A549 (cell line): Measurements from ENCODE around the gene SERPIND1.

Source experiments
- JUNB ChIP-seq: fragments of >200 bp; sonication (Bioruptor Twin); formaldehyde crosslinking; IDR thresholded peaks from 2 replicates; pipeline ENCODE4 v1.6.1; 2016
- MAZ ChIP-seq: fragments of 150-350 bp; IDR thresholded peaks from 2 replicates; pipeline ENCODE4 v1.6.1; 2014; ENCODE audit warnings: antibody characterized with exemption, low read depth, low read length, borderline replicate concordance
- MYC ChIP-seq: IDR thresholded peaks from 2 replicates; pipeline ENCODE4 v1.6.1; 2012; ENCODE audit warnings: mild to moderate bottlenecking, inconsistent platforms, low read length, improper control_type of control experiment, borderline replicate concordance
- POLR2A ChIP-seq: IDR thresholded peaks from 2 replicates; pipeline ENCODE4 v1.6.1; 2012; ENCODE audit warnings: mild to moderate bottlenecking, low read length
- POLR2AphosphoS2 ChIP-seq: conservative IDR thresholded peaks from 2 replicates; pipeline ENCODE4 v1.6.1; 2012; ENCODE audit warnings: low read length, improper control_type of control experiment, inconsistent platforms
- RFX5 ChIP-seq: fragments of 450-650 bp; IDR thresholded peaks from 2 replicates; pipeline ENCODE4 v1.7.1; 2014; ENCODE audit warnings: antibody characterized with exemption, mild to moderate bottlenecking, moderate library complexity
- SMC3 ChIP-seq: fragments of >200 bp; sonication (Bioruptor Twin); formaldehyde crosslinking; IDR thresholded peaks from 3 replicates; pipeline ENCODE4 v1.6.1; 2018; ENCODE audit warnings: inconsistent platforms
- TF ChIP-seq, protein P1 (sequence below): fragments of >200 bp; sonication (Bioruptor Twin); formaldehyde crosslinking; IDR thresholded peaks from 3 replicates; pipeline ENCODE4 v1.5.1; 2016
- TF ChIP-seq, protein P2 (sequence below): IDR thresholded peaks from 2 replicates; pipeline ENCODE4 v1.6.1; 2012

DNA sequence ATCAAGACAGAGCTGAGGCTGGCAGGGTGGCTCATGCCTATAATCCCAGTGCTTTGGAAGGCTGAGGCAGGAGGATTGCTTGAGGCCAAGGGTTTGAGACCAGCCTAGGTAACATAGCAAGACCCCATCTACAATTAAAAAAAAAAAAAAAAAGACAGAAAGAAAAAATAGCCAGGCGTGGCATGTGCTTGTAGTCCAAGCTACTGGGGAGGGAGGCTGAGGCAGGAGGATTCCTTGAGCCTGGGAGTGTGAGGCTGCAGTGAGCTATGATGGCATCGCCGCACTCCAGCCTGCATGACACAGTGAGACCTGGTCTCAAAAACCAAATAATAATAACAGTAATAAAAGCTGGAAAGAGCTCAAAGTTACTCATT lies 9.4 kb downstream of the SERPIND1 start:
- no peak for TF ChIP-seq MYC
- TF ChIP-seq, protein P1, sequence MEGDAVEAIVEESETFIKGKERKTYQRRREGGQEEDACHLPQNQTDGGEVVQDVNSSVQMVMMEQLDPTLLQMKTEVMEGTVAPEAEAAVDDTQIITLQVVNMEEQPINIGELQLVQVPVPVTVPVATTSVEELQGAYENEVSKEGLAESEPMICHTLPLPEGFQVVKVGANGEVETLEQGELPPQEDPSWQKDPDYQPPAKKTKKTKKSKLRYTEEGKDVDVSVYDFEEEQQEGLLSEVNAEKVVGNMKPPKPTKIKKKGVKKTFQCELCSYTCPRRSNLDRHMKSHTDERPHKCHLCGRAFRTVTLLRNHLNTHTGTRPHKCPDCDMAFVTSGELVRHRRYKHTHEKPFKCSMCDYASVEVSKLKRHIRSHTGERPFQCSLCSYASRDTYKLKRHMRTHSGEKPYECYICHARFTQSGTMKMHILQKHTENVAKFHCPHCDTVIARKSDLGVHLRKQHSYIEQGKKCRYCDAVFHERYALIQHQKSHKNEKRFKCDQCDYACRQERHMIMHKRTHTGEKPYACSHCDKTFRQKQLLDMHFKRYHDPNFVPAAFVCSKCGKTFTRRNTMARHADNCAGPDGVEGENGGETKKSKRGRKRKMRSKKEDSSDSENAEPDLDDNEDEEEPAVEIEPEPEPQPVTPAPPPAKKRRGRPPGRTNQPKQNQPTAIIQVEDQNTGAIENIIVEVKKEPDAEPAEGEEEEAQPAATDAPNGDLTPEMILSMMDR, result no peak
- TF ChIP-seq MAZ, result no peak
- no peak for TF ChIP-seq SMC3
- no peak for TF ChIP-seq POLR2A
- TF ChIP-seq, protein P2, sequence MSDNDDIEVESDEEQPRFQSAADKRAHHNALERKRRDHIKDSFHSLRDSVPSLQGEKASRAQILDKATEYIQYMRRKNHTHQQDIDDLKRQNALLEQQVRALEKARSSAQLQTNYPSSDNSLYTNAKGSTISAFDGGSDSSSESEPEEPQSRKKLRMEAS, result no peak
- TF ChIP-seq RFX5, result no peak
- no peak for TF ChIP-seq POLR2AphosphoS2
- no peak for TF ChIP-seq JUNB
